Measurements from ENCODE around the gene BORCS6.
"Not testable (repeated sequence)": the region's sequence is repeated elsewhere in the genome, so short reads cannot be mapped to it uniquely, and the experiment has no call there.

BORCS6 gene

DNA sequence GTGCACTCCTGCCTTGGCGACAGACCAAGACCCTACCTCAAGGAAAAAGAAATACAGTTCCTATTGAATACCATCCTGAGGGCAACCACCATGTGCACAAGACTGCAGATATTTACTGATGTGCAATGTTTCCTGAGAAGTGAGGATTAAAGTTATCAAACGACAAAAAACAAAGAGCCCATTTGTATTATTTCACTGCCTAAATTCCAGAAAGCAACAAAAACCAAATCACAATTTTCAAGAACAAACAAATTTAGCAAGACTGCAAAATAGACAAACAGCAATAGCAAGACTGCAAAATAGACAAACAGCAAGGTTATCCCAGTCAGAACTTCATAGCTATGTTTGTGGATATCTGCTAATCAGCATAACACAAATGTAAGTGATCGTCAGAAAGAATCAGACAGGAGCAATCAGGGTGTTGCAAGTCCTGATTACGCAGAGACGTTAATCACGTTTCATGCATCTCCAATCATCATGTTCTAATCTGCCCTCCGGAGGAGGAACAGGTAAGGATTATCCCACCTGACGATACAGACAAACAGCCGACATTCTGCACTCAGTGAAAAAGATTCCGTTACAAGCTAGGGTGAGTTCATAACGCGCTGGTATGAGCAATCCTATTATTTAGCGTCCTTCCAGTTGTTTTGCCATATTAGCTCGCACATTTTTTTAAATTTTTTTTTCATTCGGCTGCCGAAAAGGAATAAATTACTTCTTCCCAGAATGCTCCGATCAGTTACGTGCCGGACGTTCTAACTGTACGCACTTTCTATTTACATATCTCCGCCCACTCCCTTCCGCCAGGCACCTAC lies 16.7 kb downstream of the BORCS6 start:
- ATAC-seq (ENCODE audit: low read depth) (peak; percentile 82), DNase-seq (ENCODE audit: low spot score in 2 of 2) (peak; percentile 77 to 89)
- Mint-ChIP-seq H3K36me3 (no peaks in the 10 kb centered on the region), H3K9me3 (no peaks in the 10 kb centered on the region), H3K27me3 (no peaks in the 10 kb centered on the region), H3K27ac (peak overlapping the region; percentile 100), H3K4me3 (peak overlapping the region; percentile 92), H3K4me1 (peaks cover 33% of the 10 kb centered on the region)

DNA sequence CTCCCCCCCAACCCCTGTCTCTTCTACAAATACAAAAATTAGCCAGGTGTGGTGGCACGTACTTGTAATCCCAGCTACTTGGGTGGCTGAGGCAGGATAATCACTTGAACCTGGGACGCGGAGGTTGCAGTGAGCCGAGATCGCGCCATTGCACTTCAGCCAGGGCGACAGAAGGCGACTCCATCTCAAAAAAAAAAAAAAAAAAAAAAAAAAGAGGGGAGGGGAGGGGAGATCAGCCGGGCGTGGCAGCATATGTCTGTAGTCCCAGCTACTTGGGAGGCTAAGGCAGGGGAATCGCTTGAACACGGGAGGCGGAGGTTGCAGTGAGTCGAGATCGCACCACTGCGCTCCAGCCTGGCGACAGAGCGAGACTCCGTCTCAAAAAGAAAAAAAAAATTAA lies 19.8 kb downstream of the BORCS6 start:
- H3K27me3 Mint-ChIP-seq = not testable (repeated sequence)
- H3K4me1 Mint-ChIP-seq = peaks cover 21% of the 10 kb centered on the region

DNA sequence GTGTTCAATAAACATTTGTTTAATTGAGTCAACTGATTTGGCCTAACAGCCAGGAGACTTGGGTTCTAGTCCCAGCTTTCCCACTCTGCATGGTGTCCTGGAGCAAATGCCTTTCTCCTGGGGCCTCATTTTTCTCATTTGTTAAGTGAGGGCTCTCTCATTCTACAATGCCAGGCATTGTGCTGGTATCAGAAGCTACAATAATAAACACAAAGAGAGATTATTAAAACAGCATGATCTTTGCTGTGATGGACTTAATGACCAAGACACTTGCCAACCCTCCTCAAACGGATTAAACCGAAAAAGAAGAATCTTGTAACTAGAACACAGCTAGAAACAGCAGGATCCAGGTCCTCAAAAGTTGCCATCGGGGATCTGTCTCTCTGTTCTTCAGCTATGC lies 22.5 kb downstream of the BORCS6 start:
- Mint-ChIP-seq H3K27me3 (no peaks in the 10 kb centered on the region), H3K4me3 (no peak overlapping the region), H3K27ac (no peak overlapping the region), H3K4me1 (peaks cover 12% of the 10 kb centered on the region), H3K9me3 (no peaks in the 10 kb centered on the region), H3K36me3 (no peaks in the 10 kb centered on the region)
- DNase-seq (ENCODE audit: low spot score in 2 of 2) (no peak), ATAC-seq (ENCODE audit: low read depth) (no peak)

More for the DNA sequence above, 19.8 kb downstream of the BORCS6 start:
- H3K27ac Mint-ChIP-seq; H3K36me3 Mint-ChIP-seq; H3K4me3 Mint-ChIP-seq; H3K9me3 Mint-ChIP-seq; DNase-seq (ENCODE audit: low spot score in 2 of 2); ATAC-seq (ENCODE audit: low read depth): not testable (repeated sequence)

DNA sequence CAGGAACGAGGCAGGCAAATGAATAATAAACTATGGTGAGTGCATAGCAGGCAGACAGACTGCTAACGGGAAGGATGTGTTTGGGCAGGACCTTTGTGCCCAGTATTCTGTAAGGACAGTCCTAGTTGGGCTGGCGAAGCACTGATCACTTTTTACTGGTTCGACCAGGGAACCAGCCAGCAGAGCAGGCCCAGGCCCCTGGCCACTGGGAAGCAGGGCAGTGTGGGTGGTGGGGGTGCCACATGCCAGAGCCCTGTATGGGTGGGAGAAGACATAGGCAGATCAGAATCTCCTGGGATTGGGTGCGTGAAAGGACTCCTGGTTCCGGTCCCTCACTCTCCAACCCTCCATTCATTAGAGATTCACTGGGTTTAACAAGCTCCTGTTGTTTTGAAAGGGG lies 23.2 kb downstream of the BORCS6 start:
- peaks cover 12% of the 10 kb centered on the region for H3K4me1 Mint-ChIP-seq
- ATAC-seq (ENCODE audit: low read depth) (no peak), DNase-seq (ENCODE audit: low spot score in 2 of 2) (no peak)
- no peaks in the 10 kb centered on the region for H3K27me3 Mint-ChIP-seq
- no peak overlapping the region for H3K4me3 Mint-ChIP-seq
- no peaks in the 10 kb centered on the region for H3K9me3 Mint-ChIP-seq
- no peaks in the 10 kb centered on the region for H3K36me3 Mint-ChIP-seq
- H3K27ac Mint-ChIP-seq = no peak overlapping the region

DNA sequence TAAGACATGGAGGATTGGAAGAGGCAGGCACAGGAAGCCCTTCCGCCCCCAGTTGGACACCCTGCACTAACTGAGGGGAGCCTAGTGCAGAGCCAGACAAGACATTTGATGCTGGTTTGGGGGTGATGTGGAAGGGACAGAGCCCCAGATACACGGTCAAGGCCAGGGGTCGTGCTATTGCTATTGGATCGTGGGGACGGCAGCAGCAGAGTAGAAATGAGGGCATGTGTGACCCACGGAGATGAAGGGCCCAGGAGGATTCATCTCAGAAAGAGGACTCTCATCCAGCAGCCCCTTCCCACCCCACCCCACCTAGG lies 25.2 kb downstream of the BORCS6 start:
- Mint-ChIP-seq H3K27me3 (no peaks in the 10 kb centered on the region), H3K36me3 (peaks cover 10% of the 10 kb centered on the region), H3K4me3 (no peak overlapping the region), H3K9me3 (no peaks in the 10 kb centered on the region), H3K4me1 (peaks cover 31% of the 10 kb centered on the region), H3K27ac (no peak overlapping the region)
- no peak for ATAC-seq (ENCODE audit: low read depth)
- DNase-seq (ENCODE audit: low spot score in 2 of 2) = no peak

DNA sequence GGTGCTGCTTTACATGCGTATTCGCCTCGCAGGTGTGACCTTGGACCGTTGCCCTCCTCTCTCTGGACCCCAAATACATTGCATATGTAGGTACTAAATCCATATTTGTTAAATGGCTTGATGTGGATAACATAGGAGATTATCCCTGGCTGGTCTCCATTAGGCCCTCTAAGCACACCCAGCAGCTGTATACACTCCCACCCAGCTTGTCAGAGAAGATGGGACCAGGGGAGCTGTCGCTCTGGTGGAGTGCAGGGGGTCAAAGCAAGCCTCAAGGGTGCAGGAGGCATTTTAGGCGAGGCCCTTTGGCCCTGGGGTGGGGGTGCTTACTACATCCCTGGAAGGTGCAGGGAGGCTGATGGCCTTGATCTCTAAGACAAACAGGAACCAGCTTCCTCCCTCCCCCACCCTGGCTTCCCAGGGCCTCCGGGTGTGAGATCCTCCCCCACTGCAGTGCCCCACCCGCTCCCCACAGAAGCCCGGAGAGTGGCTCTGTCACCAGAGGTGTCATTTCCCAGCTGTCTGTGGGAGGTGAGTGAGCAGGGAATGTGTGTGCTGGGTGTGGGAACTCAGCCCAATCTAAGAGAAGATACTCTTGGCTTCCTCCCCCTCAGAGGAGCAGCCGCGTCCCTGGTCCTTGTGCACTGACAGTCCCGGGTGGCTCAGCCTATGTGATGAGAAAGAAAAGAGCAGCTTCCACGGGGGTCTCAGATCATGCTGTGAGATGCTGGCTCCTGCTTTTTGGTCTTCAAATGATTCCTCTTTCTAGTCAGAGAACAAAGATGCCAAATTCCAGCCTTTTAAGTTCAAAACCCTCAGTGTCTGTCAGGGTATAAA lies 25.8 kb downstream of the BORCS6 start:
- peak overlapping the region; percentile 98 for H3K4me3 Mint-ChIP-seq
- H3K27ac Mint-ChIP-seq = peak overlapping the region; percentile 98
- DNase-seq (ENCODE audit: low spot score in 2 of 2) (peak in 1 of 2 donors; percentile 22), ATAC-seq (ENCODE audit: low read depth) (no peak)
- H3K9me3 Mint-ChIP-seq = no peaks in the 10 kb centered on the region
- peaks cover 10% of the 10 kb centered on the region for H3K36me3 Mint-ChIP-seq
- peaks cover 33% of the 10 kb centered on the region for H3K4me1 Mint-ChIP-seq
- no peaks in the 10 kb centered on the region for H3K27me3 Mint-ChIP-seq

DNA sequence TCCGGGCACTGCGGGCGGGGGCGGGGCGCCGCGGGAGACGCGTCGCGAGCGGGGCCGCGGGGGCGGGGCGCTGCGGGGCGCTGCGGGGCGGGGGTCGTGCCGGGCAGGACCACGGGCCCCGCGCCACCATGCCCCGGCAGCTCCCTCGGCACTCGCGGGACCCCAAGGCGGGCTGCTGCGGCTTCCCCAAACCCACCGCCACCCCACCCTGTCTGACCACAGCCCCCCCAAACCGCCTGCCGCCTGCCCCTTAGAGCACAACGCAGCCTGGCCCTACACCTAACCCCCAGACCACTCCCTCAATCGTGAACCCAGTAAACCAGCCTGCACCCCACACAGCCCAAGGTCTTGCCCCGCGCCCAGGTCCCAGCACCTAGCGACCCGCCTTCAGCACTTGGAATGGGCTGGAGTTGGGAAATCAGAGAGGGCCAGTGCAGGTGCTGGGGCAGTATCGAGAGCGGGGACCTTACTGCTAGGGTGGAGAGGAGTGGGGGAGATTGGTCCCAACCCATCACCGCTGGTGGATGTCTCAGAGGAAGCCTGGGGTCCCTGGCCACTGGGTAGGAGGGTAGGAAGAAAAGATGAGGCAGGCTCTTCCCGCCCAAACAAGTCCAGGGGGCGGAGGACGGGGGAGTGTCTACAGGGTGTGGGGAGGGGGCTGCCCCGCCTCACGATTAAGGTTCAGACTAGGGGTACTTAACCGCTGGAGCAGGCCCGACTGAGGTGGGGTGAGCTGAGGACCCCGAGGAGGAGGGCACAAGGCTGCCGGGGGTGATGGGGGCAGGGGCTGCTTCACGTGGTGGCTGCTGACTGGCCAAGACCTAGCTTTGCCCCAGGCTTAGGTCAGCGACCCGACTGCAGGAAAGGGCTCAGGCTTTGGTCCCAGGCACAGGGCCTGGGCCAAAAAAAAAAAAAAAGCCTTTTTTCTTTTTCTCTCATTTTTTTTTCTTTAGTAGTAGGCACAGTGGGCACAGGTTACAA lies 26.7 kb downstream of the BORCS6 start:
- Mint-ChIP-seq H3K9me3 (no peaks in the 10 kb centered on the region), H3K27ac (peak overlapping the region; percentile 98), H3K4me3 (peak overlapping the region; percentile 98), H3K4me1 (peaks cover 38% of the 10 kb centered on the region), H3K27me3 (no peaks in the 10 kb centered on the region), H3K36me3 (peaks cover 10% of the 10 kb centered on the region)
- ATAC-seq (ENCODE audit: low read depth) = peak; percentile 16
- DNase-seq (ENCODE audit: low spot score in 2 of 2) = peak in 1 of 2 donors; percentile 48

DNA sequence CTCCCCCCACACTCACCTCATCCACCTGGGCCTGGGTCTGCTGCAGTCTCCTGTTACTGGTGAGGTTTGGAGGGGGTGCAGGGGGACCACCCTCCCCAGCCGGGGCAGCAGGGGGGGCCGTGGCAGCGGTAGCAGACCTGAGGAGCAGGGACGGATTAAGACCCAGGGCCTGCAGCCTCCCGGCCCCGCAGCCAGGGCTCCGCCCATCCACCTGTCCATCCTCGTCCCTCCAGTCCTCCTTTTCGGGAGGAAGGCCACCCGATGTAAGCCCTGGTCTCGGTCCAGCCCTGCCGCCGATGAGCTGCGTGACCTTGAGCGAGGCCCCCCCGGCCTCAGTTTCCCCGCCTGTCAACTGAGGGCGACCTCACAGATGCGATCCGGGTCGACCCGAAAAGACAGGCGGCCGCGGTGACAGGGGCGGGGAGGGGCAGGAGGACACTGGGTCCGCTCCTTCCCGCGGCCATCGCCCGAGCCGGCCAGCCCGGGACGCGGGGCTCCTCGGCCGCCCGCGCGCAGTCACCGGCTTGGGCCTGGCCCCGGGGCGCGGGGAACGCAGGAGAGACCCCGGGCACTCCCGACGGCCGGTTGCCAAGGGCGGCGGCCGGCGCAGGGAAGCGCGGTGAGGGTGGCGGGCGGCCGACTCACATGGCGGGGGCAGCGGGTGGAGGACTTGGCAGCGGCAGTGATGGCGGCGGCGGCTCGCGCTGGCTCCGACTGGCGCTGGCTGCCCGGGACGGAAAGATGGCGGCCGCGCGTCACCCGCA lies 27.6 kb downstream of the BORCS6 start, which contains the start of gene VAMP2:
VAMP2 (minus strand) TSS at position 716 of the 764 bp plus-strand sequence; CDS start at position 647, 69 bp downstream.
- H3K4me3 Mint-ChIP-seq = peak within 1 kb of the TSS; percentile 98
- peak within 1 kb of the TSS; percentile 98 for H3K27ac Mint-ChIP-seq
- DNase-seq (ENCODE audit: low spot score in 2 of 2) (peak; percentile 82 to 84), ATAC-seq (ENCODE audit: low read depth) (peak; percentile 73)
- no peaks in the 10 kb centered on the region for H3K27me3 Mint-ChIP-seq
- H3K9me3 Mint-ChIP-seq = no peaks in the 10 kb centered on the region
- peaks cover 38% of the 10 kb centered on the region for H3K4me1 Mint-ChIP-seq
- peaks cover 10% of the 10 kb centered on the region for H3K36me3 Mint-ChIP-seq

DNA sequence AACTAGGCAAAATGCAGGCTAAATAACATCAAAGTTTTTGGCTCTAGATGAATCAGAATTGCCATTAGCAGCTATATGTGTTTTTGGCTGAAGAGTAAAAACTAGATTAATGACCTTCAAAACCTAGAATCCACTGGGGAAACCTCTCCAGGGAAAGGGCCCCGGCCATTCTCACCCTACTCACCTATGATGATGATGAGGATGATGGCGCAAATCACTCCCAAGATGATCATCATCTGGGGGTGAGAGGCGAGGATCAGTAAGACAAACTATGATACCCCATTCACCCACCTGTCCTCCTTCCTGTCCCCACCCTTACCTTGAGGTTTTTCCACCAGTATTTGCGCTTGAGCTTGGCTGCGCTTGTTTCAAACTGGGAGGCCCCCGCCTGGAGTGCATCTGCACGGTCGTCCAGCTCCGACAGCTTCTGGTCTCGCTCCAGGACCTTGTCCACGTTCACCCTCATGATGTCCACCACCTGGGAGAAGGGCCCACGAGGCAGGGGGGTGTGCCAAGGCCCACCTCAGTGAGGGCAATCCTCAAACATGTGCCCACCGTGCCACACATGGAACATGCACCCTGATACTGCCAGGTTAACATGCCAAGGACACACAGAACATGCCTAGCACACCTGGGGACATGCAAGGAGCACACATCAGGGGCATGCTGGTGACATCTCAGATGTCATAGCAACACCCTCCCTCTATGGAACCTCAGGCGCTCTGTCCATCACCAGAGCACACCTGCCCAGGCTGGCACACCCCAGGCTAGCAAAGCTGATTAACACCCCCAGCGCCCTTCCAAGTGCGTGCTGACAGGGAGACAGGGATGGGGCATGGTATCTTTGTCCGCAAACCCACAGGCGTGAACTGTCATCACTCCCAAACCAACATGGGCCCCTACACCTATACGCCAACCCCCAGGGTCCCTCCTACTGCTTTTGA lies 28.4 kb downstream of the BORCS6 start:
- DNase-seq (ENCODE audit: low spot score in 2 of 2) = no peak
- no peak for ATAC-seq (ENCODE audit: low read depth)
- H3K27ac Mint-ChIP-seq = peak overlapping the region; percentile 98
- peak overlapping the region; percentile 83 for H3K4me3 Mint-ChIP-seq
- H3K4me1 Mint-ChIP-seq = peaks cover 38% of the 10 kb centered on the region
- H3K36me3 Mint-ChIP-seq = peaks cover 10% of the 10 kb centered on the region
- H3K9me3 Mint-ChIP-seq = no peaks in the 10 kb centered on the region
- H3K27me3 Mint-ChIP-seq = no peaks in the 10 kb centered on the region

DNA sequence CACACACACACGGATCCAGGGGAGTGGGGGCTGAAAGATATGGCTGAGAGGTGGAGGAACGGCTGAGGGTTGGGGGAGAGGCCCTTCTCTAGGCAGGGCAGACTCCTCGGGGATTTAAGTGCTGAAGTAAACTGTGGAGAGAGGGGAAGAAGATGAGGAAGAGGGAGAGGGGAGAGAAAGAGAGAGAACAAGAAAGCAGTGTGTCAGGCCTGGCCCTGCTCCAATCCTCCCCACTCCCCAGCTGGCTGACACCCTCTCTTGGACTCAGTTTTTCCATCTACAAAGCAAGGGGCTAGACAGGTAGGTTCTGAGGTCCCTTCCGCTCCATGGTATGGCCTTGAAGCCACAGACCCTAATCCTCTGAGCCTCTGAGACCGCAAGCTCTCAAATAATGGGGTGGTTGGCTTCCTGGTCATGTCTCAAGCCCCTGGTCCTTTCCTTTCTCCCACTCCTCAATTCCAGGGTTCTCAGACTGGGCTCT lies 29.2 kb downstream of the BORCS6 start:
- H3K27ac Mint-ChIP-seq = peak overlapping the region; percentile 98
- no peaks in the 10 kb centered on the region for H3K9me3 Mint-ChIP-seq
- DNase-seq (ENCODE audit: low spot score in 2 of 2) = no peak
- H3K4me3 Mint-ChIP-seq = peak overlapping the region; percentile 83
- H3K4me1 Mint-ChIP-seq = peaks cover 38% of the 10 kb centered on the region
- peaks cover 10% of the 10 kb centered on the region for H3K36me3 Mint-ChIP-seq
- H3K27me3 Mint-ChIP-seq = no peaks in the 10 kb centered on the region
- no peak for ATAC-seq (ENCODE audit: low read depth)

DNA sequence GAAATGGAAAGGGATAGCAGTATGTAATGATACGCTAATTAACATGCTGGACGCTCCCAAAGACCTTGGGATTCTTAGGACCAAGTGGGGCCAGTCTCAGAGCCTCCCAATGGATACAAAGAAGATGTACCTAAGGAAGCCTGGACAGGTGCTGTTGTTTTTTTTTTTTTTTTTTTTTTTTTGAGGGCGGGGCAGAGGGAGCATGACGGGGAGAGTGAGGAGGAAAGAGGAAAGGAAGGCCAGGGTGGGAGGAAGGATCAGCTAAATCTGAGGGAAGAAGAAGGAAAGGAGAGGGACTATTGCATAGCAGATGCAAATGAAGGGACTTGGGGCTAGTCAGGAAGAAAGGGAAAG lies 29.8 kb downstream of the BORCS6 start:
- Mint-ChIP-seq H3K4me3 (peak overlapping the region; percentile 68), H3K9me3 (no peaks in the 10 kb centered on the region), H3K27ac (peak overlapping the region; percentile 98), H3K36me3 (peaks cover 10% of the 10 kb centered on the region), H3K4me1 (peaks cover 42% of the 10 kb centered on the region), H3K27me3 (no peaks in the 10 kb centered on the region)
- ATAC-seq (ENCODE audit: low read depth) (no peak), DNase-seq (ENCODE audit: low spot score in 2 of 2) (no peak)
